IMR-90 (cell line): ENCODE measurements around the gene NEAT1. TPM values are rescaled to one million over a fixed set of nuclear protein-coding genes. Genes with fewer than 3 reads are reported as not detected.

Experiments
- ATAC-seq: fragments of 200-7000 bp; cut with Tn5 transposase; 2 replicates; pipeline ENCODE4 v1.9.1; 2020; ENCODE audit warnings: low read depth, mild to moderate bottlenecking, moderate library complexity
- BruUV-seq: library from RNA; stranded (reverse); fragments of 400-500 nt; replicated peaks from 2 replicates; lab custom pipeline; 2021; lab: Mats Ljungman, UMichigan
- CTCF ChIA-PET: fragments of 300-600 bp; formaldehyde crosslinking; extraction: SDS; loops from one replicate; lab custom pipeline; 2021; ENCODE audit warnings: antibody characterized with exemption; lab: Yijun Ruan, JAX
- POLR2A ChIA-PET: fragments of 300-600 bp; sonication (Branson Sonifier 250); formaldehyde crosslinking; loops from one replicate; lab custom pipeline; 2022; ENCODE audit warnings: antibody characterized with exemption; ENCODE audit not compliant: unreplicated experiment; lab: Charles Lee
- DNase-seq: peaks from one replicate; pipeline ENCODE4 v3.0.0; 2013
- H2AFZ ChIP-seq: replicated peaks from 2 replicates; pipeline ENCODE3; 2013; ENCODE audit warnings: low read length, mild to moderate bottlenecking; ENCODE audit not compliant: poor library complexity
- H2AK5ac ChIP-seq: 2 replicates; pipeline ENCODE4 v1.6.1; 2013; ENCODE audit warnings: low read depth, low read length, inconsistent platforms
- H2AK9ac ChIP-seq: replicated peaks from 2 replicates; pipeline ENCODE3; 2013; ENCODE audit warnings: mild to moderate bottlenecking, low read depth, low read length, moderate library complexity; ENCODE audit not compliant: poor library complexity
- H2BK120ac ChIP-seq: 2 replicates; pipeline ENCODE4 v1.6.1; 2013; ENCODE audit warnings: low read depth, low read length, inconsistent platforms
- H2BK15ac ChIP-seq: 3 replicates; pipeline ENCODE4 v1.6.1; 2013; ENCODE audit warnings: low read depth, low read length, inconsistent platforms
- H2BK20ac ChIP-seq: 2 replicates; pipeline ENCODE4 v1.6.1; 2013; ENCODE audit warnings: low read depth, mild to moderate bottlenecking, inconsistent platforms, low read length, moderate library complexity
- H2BK5ac ChIP-seq: 2 replicates; pipeline ENCODE4 v1.6.1; 2013; ENCODE audit warnings: mild to moderate bottlenecking, low read depth, low read length, inconsistent platforms; ENCODE audit not compliant: poor library complexity, severe bottlenecking
- H3K14ac ChIP-seq: replicated peaks from 2 replicates; pipeline ENCODE4 v1.6.1; 2013; ENCODE audit warnings: low read depth, low read length, inconsistent platforms
- H3K18ac ChIP-seq: 2 replicates; pipeline ENCODE4 v1.6.1; 2013; ENCODE audit warnings: low read depth, low read length, control low read depth
- H3K23ac ChIP-seq: 2 replicates; pipeline ENCODE4 v1.6.1; 2013; ENCODE audit warnings: low read depth, low read length, inconsistent platforms
- H3K27ac ChIP-seq: 2 replicates; pipeline ENCODE4 v1.5.1; 2013; ENCODE audit warnings: mild to moderate bottlenecking, control low read depth, low read length; ENCODE audit not compliant: insufficient read depth
- H3K27me3 ChIP-seq: 2 replicates; pipeline ENCODE4 v1.6.1; 2013; ENCODE audit warnings: low read length; ENCODE audit not compliant: control insufficient read depth, insufficient read depth
- H3K36me3 ChIP-seq: 2 replicates; pipeline ENCODE4 v1.6.1; 2013; ENCODE audit warnings: low read length, mixed read lengths; ENCODE audit not compliant: control insufficient read depth, insufficient read depth
- H3K4ac ChIP-seq: 2 replicates; pipeline ENCODE4 v1.6.1; 2013; ENCODE audit warnings: low read depth, low read length, inconsistent platforms
- H3K4me1 ChIP-seq: 2 replicates; pipeline ENCODE4 v1.6.1; 2013; ENCODE audit warnings: low read length, mixed read lengths; ENCODE audit not compliant: control insufficient read depth, insufficient read depth
- H3K4me2 ChIP-seq: 2 replicates; pipeline ENCODE4 v1.6.1; 2013; ENCODE audit warnings: low read depth, mild to moderate bottlenecking, control low read depth, low read length, moderate library complexity
- H3K4me3 ChIP-seq: 2 replicates; pipeline ENCODE4 v1.5.1; 2013; ENCODE audit warnings: low read depth, mild to moderate bottlenecking, control low read depth, low read length, moderate library complexity; ENCODE audit not compliant: insufficient read depth
- H3K56ac ChIP-seq: 2 replicates; pipeline ENCODE4 v1.6.1; 2013; ENCODE audit warnings: low read length, inconsistent platforms; ENCODE audit not compliant: insufficient read depth; ENCODE audit errors: extremely low read depth
- H3K79me1 ChIP-seq, 2 experiments: 2 replicates each; pipeline ENCODE4 v1.6.1; 2013; ENCODE audit warnings: low read length in 2 of 2, inconsistent platforms in 1 of 2, low read depth in 1 of 2
- H3K9ac ChIP-seq: 2 replicates; pipeline ENCODE4 v1.6.1; 2013; ENCODE audit warnings: low read depth, low read length, control low read depth
- H3K9me1 ChIP-seq: 2 replicates; pipeline ENCODE4 v1.6.1; 2013; ENCODE audit warnings: low read length, inconsistent platforms; ENCODE audit not compliant: insufficient read depth
- H3K9me3 ChIP-seq: 2 replicates; pipeline ENCODE4 v1.6.1; 2013; ENCODE audit warnings: low read length; ENCODE audit not compliant: control insufficient read depth, insufficient read depth
- H4K20me1 ChIP-seq: 2 replicates; pipeline ENCODE4 v1.6.1; 2013; ENCODE audit warnings: low read length, inconsistent platforms; ENCODE audit not compliant: insufficient read depth
- H4K5ac ChIP-seq: 2 replicates; pipeline ENCODE4 v1.6.1; 2013; ENCODE audit warnings: mild to moderate bottlenecking, low read depth, low read length, control low read depth
- H4K8ac ChIP-seq, 2 experiments: 2 replicates each; pipeline ENCODE4 v1.6.1; 2013; ENCODE audit warnings: low read depth in 2 of 2, low read length in 2 of 2, control low read depth in 1 of 2, inconsistent platforms in 1 of 2
- H4K91ac ChIP-seq: 2 replicates; pipeline ENCODE4 v1.6.1; 2013; ENCODE audit warnings: low read depth, low read length, inconsistent platforms; ENCODE audit not compliant: insufficient read depth
- CEBPB ChIP-seq: IDR thresholded peaks from 2 replicates; pipeline ENCODE4 v1.6.1; 2012; ENCODE audit warnings: low read depth, low read length, improper control_type of control experiment
- CHD1 ChIP-seq: IDR thresholded peaks from 2 replicates; pipeline ENCODE4 v1.6.1; 2012; ENCODE audit warnings: low read depth, low read length, improper control_type of control experiment
- RAD21 ChIP-seq: IDR thresholded peaks from 2 replicates; pipeline ENCODE4 v1.6.1; 2012; ENCODE audit warnings: low read length, improper control_type of control experiment
- WGBS, 2 experiments: methylation state at CpG; one replicate each; pipeline versions ENCODE4 v1.1.5 to v1.1.7; 2013; ENCODE audit warnings: missing lambda C conversion rate in 2 of 2; ENCODE audit not compliant: insufficient read length in 1 of 2; ENCODE audit errors: extremely low coverage in 2 of 2; 5-methylcytosine and 5-hydroxymethylcytosine counted together
- dilution Hi-C: fragments of 300-500 bp; cut with HindIII; formaldehyde crosslinking; loops from one replicate; pipeline ENCODE4 v1.14.3; 2018; ENCODE audit warnings: low sequenced_read_pairs; ENCODE audit not compliant: unreplicated experiment
- in situ Hi-C: fragments of 300-500 bp; cut with MboI; formaldehyde crosslinking; loops from 3 replicates; pipeline ENCODE4 v1.14.3; 2019; ENCODE audit warnings: low sequenced_read_pairs, inconsistent platforms, mixed read lengths
- intact Hi-C: fragments of 100-400 bp; cut with micrococcal nuclease; formaldehyde crosslinking; loops from 2 replicates; pipeline ENCODE4 v1.10.0; 2022
- polyA plus RNA-seq, 3 experiments: library from polyadenylated mRNA; depleted of rRNA; stranded (reverse); fragments of >200 nt; gene quantifications; 2 replicates each; pipeline ENCODE4 v1.2.3, GENCODE V29; 2012; ENCODE audit warnings: low replicate concordance in 1 of 3
- total RNA-seq: library from RNA; depleted of rRNA; stranded (reverse); fragments of >200 nt; gene quantifications from 2 replicates; pipeline ENCODE4 v1.2.3, GENCODE V29; 2012

NEAT1 gene
- total and polyA plus RNA-seq, 2 of the 4 experiments (the other 2 are of a cell fraction): 30.1 to 114 TPM

DNA sequence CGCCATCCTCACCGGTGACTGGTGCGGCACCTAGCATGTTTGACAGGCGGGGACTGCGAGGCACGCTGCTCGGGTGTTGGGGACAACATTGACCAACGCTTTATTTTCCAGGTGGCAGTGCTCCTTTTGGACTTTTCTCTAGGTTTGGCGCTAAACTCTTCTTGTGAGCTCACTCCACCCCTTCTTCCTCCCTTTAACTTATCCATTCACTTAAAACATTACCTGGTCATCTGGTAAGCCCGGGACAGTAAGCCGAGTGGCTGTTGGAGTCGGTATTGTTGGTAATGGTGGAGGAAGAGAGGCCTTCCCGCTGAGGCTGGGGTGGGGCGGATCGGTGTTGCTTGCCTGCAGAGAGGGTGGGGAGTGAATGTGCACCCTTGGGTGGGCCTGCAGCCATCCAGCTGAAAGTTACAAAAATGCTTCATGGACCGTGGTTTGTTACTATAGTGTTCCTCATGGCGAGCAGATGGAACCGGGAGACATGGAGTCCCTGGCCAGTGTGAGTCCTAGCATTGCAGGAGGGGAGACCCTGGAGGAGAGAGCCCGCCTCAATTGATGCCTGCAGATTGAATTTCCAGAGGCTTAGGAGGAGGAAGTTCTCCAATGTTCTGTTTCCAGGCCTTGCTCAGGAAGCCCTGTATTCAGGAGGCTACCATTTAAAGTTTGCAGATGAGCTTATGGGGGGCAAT lies 1.1 kb downstream of the NEAT1 start:
- Histone ChIP-seq H4K91ac (no peak overlapping the region), H3K14ac (peak overlapping the region; percentile 95), H2AK9ac (peak overlapping the region; percentile 80), H4K5ac (no peak overlapping the region; the same call in 1 of the 2 replicates), H3K27me3 (no peaks in the 10 kb centered on the region), H2AFZ (peak overlapping the region; percentile 4), H3K9me3 (no peaks in the 10 kb centered on the region), H2BK5ac (peak overlapping the region; percentile 42), H2BK20ac (no peak overlapping the region), H3K9ac (peak overlapping the region; percentile 97), H3K23ac (peak overlapping the region; percentile 99), H2BK15ac (no peak overlapping the region), H3K4me3 (peak overlapping the region; percentile 92), H2AK5ac (no peak overlapping the region; the same call in 1 of the 2 replicates), H3K27ac (peak overlapping the region; percentile 97), H4K20me1 (peaks cover 65% of the 10 kb centered on the region), H3K4ac (peak overlapping the region; percentile 72), H3K56ac (peak overlapping the region; percentile 84), H3K4me1 (peaks cover 13% of the 10 kb centered on the region), H3K9me1 (no peaks in the 10 kb centered on the region), H2BK120ac (no peak overlapping the region), H3K18ac (peak overlapping the region; percentile 55), H3K4me2 (peak overlapping the region; percentile 80), H3K36me3 (peaks cover 35% of the 10 kb centered on the region), H4K8ac (peak overlapping the region in 1 of 2 experiments; percentile 53; a peak in 2 of 4 replicates), H3K79me1 (peaks cover 6 to 36% of the 10 kb centered on the region in 2 experiments; a peak in 2 of 4 replicates)
- CTCF ChIA-PET: interaction anchor here (0.6 kb wide), 1 partner anchor 58 kb away, joined by 6 read pairs; no protein-coding TSS in a partner anchor
- intact Hi-C loops: no loop called here
- no TSS peak for BruUV-seq
- 21% methylated on average over 7 of the region's 19 CpGs; no CpG with 5 or more reads in 1 of the 2 experiments for WGBS, 2 experiments
- in situ Hi-C loops: no loop called here
- TF ChIP-seq CHD1: peak; percentile 97
- TF ChIP-seq RAD21: 0 out of 2 replicates have a peak, but pooled peaks have one; percentile 3
- TF ChIP-seq CEBPB: no peak
- peak; percentile 32 for DNase-seq
- POLR2A ChIA-PET: interaction anchor here (0.6 to 6.3 kb wide), 24 partner anchors 21 to 148 kb away, joined by 3 to 125 read pairs (median 4); partner anchors contain the start of genes MALAT1, SCYL1 and SLC25A45
- no peak for ATAC-seq
- dilution Hi-C loops: no loop called here
